GM19023 (cell line): Measurements from ENCODE around the gene HIC2.
"Not testable (repeated sequence)": the region's sequence is repeated elsewhere in the genome, so short reads cannot be mapped to it uniquely, and the experiment has no call there.

Experiments used
- ATAC-seq: cut with Tn5 transposase; IDR thresholded peaks from one replicate; pipeline ENCODE4 v1.9.1; 2021; ENCODE audit warnings: mild to moderate bottlenecking, moderate library complexity; ENCODE audit not compliant: unreplicated experiment

Gene HIC2

DNA sequence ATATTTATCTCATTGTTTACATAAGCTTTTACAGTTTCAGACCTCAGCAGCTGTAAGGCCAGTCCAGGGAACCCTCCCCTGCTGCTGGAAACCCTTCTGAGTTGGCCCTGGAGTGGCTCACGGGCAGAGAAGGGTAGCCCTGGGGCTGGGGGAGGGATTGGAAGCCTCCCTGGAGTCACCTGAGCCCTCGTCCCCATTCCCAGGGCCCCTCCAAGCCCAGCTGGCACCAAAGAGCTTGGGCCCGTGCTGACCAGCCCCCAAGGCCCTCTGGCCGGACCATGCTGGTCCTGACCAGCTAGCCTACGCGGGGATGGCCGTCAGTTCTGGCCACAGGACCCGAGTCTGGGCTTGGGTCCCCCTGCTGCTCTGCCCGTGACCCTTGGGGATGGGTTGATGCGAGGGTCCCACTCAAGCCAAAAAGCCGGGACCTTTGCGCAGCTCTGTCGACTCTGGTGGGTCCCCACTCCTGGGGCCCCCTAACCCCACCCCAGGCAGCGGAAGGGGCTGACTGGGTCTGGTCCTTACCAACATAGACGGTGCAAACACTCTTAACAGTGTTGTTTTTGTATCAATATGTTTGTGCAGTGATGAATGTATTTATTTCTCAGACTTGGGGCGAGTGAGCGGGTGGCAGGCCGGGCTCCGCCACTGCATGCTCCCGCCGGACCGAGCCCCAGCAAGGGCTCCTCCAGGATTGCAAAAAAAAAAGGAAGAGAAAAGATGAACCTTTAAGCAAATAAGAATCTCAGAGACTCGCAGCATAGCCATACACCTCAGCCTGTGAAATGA, 32.6 kb downstream of the HIC2 start:
- ATAC-seq, result no peak

- no peak for ATAC-seq
Observed at GRCh38 chr22:21450320-21450831, 33.2 kb downstream of the HIC2 start.

- ATAC-seq, result no peak
Observed at GRCh38 chr22:21450858-21451353, 33.7 kb downstream of the HIC2 start.

DNA sequence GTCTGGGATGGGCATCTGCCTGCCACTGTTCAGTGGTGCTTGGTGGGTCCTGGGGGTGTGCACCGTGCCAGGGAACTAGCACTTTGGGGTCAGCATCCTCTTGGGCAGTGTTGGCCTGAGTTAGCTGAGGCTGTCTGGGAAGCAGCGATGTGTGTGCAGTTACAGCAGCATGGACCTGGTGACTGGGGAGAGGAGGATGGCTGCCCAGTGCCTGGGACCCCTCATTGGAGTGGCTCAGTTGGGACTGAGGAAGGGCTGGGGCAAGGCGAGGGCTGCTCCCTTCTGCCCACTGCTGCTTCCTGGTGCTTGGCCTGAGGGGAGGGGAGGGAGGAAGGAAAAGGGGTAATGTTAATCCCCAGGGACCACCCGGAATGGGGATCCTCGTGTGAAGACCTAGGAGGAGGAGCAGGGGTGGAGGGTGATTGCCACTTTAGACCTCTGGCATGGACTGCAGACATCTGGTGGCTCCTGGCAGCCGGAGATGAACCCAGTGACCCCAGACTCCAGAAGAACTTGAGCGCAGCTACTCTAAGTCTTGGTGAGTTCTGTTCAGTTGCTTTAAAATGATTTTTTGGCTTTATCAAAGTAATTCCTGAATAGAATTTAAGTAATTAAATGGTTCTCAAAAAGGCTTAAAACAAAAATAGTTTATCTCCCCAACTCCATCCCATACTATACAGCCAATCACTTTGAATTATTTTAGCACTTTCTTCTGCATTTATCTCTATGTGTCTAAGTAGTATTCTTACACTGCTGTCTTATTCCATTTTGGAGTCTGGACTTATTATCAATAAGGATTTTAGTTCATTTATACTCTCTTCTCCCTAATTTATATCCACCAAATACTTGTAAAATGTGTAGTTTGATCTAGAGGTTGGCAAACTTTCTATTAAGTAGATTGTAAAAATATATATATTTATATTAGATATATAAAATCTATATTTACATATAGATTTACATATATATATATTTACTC, 34.7 kb downstream of the HIC2 start:
- ATAC-seq, result no peak

DNA sequence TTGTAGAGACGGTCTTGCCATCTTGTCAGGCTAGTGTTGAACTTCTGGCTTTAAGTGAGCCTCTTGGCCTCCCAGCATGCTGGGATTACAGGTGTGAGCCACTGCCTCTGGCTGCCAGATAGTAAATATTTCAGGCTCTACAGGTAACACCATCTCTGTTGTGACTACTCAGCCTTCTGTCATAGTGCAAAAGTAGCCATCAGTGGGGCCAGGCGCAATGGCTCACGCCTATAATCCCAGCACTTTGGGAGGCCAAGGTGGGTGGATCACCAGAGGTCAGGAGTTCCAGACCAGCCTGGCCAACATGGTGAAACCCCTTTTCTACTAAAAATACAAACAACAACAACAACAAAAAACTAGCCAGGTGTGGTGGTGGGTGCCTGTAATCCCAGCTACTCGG, 35.5 kb downstream of the HIC2 start:
- not testable (repeated sequence) for ATAC-seq

DNA sequence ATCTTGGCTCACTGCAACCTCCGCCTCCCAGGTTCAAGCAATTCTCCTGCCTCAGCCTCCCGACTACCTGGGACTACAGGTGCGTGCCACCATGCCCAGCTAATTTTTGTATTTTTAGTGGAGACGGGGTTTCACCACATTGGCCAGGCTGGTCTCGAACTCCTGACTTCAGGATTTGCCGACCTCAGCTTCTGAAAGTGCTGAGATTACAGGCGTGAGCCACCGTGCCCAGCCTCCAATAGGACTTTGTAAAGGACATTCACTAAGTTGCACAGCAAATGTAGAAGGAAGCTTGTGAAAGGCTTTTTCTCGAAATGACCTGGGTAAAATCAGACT, 37.8 kb downstream of the HIC2 start:
- ATAC-seq, result not testable (repeated sequence)

DNA sequence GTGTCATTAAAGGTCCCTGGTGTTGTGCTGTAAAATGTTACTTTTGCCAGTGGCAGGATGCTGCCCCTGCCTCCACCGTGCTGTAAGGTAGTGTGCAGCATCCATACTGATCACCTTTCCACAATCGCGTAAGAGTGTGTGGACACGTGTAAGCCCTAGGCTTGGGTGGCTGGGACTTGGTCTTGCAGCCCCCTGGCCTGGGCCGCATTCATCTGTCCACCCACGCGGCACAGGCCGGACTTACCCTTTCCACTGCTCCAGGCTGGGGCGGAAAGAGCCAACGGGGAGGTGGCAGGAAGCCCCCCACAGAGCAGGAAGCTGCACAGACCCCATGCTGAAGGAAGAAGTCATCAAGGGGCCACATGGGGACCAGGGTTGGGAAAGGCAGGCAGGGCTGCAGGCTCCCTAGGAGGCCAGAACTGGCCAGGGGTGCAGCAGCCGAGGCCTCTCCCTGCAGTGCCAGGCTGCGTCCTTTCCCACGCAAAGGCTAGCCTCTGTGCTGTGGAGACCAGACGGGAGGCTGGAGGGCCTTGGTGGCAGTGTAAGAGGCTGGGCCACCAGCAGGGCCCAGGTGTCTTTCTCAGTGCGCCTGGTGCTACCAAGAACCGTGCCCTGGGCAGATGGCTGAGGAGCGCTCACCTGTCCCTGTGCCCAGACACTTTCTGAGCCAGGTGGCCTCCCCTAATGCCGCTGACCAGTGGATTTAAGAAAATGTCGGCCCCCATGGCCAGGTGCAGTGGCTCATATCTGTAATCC, 38.3 kb downstream of the HIC2 start:
- ATAC-seq, result no peak

- ATAC-seq, result no peak
Observed at GRCh38 chr22:21457023-21457787, 40.0 kb downstream of the HIC2 start.

DNA sequence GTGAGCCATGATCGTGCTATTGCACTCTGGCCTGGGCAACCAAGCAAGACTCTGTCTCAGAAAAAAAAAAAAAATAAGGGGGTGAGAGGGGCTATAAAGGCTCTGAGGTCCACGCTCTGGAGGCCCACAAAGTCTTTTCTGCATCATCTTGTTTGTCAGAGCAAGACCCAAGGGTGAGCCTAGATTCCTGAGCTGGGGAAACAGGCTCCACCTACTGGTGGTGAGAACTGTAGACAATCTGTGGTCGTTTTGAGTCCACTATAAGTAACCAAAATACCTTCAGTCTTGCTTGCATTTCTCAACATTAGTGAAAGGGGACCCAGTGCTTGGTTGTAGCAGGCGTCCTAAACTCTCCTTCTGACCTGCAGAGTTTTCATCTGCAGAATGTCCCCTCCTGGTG, 45.5 kb downstream of the HIC2 start:
- not testable (repeated sequence) for ATAC-seq

DNA sequence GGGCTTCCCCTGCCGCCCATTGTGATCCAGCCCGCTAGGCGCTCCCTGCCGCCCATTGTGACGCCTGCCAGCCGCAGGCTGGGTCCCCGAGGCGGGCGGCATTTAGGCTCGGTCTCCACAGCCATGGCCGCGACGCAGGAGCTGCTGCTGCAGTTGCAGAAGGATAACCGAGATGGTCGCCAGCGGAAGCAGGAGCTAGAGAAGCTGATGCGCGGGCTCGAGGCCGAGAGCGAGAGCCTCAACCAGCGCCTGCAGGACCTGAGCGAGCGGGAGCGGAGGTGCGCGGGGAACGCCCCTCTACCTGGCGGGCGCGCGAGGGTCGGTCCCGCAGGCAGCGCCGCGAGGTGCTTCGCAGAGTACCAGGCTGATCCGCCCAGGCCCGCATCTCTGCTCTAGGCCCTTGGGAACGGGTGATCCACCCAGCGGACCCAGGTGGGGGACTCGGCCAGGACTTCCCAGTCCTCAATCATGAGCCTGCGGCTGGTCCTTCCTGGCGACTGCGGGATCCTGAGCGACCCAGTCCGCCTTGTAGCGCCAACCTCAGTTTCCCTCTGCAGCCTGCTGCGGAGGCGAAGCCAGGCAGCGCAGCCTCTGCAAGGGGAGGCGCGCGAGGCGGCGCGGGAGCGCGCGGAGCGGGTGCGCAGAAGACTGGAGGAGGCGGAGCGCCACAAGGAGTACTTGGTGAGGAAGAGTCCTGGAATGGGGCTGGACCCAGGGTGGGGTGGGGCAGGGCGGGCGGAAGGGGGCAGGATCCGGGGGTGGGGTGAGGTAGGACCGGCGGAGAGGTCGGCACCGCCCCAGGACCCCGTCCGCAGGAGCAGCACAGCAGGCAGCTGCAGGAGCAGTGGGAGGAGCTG, 50.4 kb downstream of the HIC2 start, which contains the start of gene TMEM191C:
TSS of gene TMEM191C (plus strand) at position 51 of the 857 bp plus-strand sequence. CDS start at position 124, 73 bp downstream.
- ATAC-seq, result not testable (repeated sequence)

DNA sequence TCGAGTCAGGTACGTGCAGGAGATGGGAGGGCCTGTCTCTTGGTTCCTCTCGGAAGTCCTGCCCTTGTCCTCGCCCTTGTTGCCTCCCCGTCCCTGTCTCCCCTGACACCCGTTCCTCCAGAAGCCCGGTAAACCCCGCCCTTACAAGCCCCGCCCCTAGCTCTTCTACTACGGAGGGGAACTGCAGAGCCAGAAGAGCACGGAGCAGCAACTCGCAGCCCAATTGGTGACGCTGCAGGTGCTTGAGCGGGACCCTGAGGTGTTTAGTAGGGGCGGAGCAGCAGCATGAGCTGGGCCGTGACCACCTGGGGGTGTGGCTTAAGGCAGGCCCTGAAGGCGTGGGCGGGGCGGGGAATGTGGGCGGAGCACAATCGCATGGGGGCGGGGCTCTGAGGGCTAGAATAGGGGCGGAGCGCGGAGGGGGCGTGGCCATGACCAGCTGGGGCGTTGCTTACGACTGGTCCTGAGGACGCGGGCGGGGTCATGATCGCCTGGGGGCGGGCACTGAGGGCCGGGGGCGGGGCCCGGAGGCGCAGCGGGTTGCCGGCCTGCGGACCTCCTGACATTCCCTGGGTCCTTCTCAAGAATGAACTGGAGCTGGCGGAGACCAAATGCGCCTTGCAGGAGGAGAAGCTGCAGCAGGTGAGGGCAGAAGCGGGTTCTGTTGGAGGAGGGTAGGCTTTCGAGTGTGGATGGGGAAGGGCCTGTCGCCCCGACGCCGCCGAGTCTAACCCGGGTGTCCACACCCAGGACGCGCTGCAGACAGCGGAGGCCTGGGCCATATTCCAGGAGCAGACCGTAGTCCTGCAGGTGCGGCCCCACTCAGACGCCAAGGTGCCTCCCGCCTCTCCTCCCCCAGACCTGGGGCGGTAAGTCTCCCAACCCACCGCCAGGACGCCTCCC, 51.3 kb downstream of the HIC2 start:
- peak; percentile 78 for ATAC-seq

DNA sequence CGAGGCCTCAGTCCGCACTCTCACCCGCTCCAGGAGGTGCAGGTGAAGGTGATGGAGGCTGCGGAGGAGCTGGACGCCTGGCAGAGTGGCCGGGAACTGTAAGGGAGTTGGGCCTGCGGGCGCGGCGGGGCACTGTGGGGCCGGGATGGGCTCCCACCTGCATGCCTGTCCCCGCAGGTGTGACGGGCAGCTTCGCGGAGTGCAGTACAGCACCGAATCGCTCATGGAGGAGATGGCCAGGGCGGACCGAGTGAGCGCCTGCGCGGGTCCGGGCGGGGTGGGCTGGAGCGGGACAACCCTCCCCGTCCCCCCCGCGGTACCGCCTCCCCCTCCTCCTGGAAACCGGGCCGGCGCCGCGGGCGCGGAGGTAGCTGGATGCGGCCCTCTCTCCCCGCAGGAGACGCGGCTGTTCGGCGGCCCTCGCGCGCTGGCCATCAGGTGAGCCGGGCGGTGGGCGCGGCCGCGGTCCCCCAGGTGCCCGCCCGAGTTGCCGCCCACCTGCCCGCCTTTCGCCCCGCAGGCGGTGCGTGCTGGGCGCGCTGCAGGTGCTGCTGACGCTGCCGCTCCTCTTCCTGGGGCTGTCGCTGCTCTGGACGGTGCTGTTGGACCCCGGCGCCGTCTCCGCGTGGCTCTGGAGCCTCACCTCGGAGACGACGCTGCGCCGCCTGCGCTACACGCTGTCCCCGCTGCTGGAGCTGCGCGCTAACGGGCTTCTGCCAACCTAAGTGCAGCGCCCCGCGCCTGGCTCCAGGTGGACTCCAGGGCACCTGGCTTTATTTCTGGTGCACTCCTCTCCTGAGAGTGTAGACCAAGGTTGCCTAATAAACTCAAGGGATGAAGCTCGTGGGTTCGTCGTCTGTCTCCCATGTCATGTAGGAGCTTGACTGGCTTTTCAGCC, 52.2 kb downstream of the HIC2 start:
- not testable (repeated sequence) for ATAC-seq

DNA sequence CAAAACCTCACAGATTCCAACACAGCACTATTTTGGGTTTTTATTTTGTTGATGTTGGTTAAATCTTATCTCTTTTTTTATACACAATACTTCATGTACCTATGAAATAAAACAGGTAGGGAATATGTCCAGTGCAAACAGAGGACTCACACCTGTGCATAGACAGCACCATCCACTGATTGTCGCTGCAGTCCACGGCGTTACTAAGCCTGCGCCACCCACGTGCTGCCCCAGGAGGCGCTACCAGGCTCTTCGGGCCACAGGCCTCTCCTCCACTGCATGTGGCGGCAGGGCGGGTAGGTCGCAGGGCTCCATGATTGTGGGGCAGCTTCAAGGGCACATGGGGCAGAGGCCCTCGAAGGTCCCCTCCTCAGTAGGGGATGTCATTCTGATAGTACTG, 55.8 kb downstream of the HIC2 start:
- ATAC-seq, result not testable (repeated sequence)

GRCh38 chr22:21473664-21474063, 56.5 kb downstream of the HIC2 start:
- ATAC-seq, result not testable (repeated sequence)

- ATAC-seq, result not testable (repeated sequence)
Observed at GRCh38 chr22:21484039-21484438, 66.9 kb downstream of the HIC2 start.

GRCh38 chr22:21487723-21488122, 70.6 kb downstream of the HIC2 start:
- not testable (repeated sequence) for ATAC-seq

DNA sequence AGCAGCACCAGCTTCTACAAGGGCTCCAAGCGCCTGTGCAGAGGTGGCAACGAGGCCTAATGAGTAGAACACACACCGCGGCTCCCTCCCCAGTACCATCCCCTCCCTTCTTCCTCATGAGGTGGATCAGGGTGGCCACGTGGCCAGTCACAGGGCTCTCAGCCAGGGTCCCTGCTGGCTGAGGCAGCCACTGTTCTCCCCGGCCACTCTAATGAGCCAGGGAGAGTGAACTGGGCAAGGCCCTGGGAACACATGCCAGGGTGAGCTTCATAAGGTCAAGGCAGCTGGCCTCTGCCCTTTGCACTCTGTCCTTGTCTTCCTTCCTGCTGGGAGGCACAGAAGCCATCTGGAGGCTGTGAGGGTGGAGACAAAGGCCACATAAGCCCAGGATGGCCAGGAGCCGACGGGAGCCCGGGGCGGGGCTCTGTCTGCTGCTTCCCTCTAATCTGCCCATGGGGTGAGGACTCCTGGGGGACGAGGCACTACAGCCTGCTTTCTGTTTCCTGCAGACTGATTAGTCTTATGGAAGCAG, 72.0 kb downstream of the HIC2 start:
- ATAC-seq, result not testable (repeated sequence)
